NCI-H187 (cell line): ENCODE measurements around the gene PAM16.

Source experiments
- DNase-seq, 2 experiments: peaks; one replicate each; lab custom pipeline; 2025; lab: John Stamatoyannopoulos, UW

PAM16 gene

DNA sequence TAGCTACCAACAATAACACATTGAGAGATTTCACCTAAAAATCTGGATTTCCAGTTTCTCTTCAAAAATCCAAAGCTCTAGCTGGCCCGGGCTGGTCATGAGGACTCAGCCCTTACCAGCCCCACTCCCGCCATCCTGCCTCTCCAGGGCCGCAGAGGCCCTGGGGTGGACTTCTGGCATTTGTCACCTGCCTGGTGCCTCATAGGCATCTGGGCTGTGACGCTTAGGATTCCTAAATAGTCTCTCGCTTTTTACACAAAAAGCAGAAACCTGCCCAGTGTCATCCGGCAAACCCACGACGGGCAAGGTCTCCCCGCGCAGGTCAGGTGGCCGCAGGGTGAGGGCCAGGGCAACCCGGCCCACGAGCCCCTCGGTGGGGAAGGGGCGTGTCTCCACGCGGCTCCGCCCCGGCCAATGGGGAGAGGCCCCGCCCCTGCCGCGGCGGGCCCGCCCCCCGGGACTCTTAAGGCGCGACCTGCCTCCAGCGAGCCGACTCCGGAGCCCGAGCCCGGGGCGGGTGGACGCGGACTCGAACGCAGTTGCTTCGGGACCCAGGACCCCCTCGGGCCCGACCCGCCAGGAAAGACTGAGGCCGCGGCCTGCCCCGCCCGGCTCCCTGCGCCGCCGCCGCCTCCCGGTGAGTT lies 20.4 kb upstream of the PAM16 start, which contains the start of gene VASN:
VASN (plus strand) TSS at position 492 of the 644 bp plus-strand sequence. CDS start 9,030 bp downstream, outside the sequence.
- DNase-seq: no peak

DNA sequence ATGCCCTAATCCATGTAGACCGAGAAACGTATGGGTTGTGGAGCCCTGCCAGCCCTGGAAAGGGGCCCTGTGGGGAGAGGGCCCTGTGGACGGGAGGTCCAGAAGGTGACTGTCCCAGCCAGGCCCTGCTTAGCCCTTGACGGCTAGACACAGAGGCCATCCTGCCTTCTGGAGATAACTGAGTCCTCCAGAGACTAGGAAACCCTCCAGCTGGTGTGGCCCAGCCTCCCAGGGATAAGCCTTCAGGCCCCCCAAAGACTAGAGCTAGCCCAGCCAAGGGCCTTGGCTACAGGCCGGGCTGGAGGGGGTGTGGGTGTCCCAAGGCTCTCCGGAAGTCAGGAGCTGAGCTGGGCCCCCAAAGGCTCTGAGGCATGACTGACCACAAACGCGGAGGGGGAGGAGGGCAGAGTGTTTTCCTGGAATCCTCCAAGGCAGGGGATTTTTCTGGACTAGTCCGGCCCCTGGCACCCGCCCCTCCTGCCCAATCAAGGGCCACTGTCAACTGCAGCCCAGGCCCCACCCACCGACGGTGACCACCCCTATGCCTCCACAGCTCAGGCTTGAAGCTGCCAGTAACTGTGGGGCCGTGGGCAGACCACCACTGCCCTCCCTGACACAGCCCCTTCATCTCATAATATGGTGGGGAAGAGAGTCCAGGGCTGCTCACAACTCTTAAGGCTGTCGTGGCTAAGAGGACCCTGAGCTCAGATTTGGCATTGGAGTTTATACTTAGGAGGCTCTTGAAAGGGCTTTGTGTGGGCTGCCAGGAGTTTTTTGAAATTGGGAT lies 19.6 kb upstream of the PAM16 start:
- no peak for DNase-seq

DNA sequence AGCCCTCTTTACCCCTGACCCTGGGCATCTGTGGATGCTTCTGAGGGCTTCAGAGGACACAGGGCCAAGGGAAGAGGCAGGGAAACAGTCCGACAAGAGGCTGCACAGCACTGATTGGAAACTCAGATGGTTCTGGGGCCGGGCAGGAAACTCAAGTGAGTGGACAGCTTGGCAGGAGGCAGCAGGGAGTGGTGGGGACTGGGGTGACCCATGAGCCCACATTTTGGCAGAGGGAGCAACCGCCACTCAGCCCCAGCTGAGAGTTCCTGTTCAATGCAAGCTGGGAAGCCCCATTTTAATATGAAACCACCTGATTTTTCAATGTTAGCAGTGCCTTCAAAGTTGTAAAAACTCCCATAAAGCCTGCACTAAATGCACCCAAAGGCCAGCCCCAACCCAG lies 19.0 kb upstream of the PAM16 start:
- no peak for DNase-seq

DNA sequence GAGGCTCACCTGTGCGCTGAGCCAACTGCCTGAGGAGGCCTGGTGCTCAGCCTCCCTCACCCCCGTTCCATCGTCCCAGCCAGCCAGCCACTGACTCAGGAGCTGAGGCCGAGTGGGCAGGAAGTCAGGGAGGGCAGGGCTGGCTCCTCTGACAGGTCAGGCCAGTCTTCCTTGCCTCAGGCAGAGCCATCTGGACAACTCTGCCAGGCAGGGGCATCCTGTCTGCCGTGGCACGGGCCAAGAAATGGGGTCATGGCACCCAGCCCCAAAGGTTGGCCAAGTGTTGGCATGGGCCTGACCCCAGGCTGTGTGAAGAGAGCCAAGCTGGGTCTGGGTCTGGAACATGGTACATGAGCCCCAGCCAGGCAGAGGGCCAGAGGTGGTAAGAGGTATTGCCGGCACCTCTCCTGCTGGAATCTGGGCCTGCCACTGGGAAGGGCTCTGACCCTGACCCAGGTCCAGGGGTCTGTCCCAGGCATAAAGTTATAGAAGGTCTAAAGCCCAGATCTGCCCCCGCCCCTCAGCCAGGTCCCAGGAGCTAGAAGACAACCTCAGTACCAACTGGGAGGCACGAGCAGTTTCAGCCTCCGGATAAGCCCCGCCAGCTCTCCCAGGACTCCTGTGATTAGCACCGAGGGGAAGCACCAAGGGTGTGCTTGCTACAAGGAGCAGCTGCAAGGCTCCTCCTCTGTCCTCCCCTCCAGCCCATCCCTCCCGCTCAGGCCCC lies 18.0 kb upstream of the PAM16 start:
- no peak for DNase-seq

DNA sequence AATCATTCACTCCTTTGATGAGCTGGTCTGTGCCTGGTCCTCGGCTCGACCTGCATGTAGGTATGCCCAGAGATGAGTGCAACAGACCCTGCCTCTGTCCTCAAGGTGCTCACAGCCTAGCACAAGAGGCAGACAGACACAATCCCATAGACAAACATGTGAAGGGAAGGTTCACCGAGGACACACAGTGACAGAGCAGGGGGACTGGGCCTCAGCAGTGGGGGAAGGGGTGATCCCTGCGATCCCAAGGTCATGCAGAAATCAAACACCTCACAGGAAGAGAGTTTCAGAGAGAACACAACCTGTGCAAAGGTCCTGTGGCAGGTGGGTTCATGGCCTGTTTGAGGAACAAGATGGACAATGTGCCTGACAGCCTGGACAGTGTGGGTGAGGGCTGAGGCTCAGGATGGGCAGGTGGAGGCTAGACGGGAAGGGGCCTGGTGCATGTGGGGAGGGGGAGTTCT lies 16.3 kb upstream of the PAM16 start:
- no peak for DNase-seq

DNA sequence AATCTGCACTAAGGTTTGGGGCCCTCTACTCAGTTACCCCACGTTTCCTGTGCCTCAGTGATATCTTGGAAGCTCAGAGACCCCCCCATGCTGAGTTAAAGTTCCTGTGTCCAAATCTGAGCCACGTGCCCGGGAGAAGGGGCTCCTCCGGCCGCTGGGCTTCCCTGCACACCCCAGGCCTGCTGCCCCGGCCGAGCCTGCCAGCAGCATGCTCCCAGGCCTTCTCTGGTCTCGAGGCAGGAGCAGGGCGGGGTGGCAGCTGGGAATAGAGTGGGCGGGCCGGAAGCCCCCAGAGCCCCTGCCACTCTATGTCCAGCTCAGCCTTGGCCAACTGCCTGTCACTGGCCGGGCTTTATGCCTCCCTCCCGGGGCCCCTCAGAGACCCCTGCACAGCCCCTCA lies 14.9 kb upstream of the PAM16 start:
- DNase-seq: no peak

DNA sequence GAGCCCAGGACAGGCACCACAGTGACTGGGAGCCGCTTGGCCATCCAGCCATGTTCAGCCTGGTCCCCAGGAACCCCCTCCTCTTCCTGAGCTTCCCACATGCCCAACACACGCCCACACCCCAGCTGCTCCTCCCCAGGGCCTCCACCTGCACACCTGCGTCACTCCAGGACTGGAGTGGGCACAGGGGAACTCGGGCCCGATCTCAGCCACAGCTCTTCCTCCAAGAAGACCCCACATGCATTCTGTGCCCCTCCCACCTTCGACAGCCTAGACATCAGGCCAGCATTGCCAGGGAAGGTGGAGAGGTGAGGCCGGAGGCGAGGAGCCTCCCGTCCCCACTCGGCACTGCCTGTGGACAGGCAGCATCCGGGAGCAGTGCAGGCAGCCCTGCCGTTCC lies 14.5 kb upstream of the PAM16 start:
- no peak for DNase-seq

DNA sequence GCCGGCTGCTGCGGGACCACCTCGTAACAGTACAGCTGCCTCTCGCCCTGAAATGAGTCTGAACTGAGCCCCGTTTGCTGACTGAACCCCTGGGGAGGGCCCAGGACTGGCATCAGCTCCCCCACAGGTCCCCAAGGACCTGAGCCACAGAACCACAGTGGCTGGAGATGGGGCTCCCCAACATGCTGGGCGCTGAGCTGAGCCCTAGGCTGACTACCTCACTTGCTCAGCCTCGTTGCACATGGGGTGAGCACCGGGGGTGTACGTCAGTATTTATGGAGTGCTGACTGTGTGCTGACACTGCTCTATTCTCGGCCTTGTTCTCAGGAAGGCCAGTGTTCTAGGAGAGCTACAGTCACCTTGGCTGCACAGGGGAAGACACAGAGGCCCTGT lies 13.9 kb upstream of the PAM16 start:
- DNase-seq: no peak

DNA sequence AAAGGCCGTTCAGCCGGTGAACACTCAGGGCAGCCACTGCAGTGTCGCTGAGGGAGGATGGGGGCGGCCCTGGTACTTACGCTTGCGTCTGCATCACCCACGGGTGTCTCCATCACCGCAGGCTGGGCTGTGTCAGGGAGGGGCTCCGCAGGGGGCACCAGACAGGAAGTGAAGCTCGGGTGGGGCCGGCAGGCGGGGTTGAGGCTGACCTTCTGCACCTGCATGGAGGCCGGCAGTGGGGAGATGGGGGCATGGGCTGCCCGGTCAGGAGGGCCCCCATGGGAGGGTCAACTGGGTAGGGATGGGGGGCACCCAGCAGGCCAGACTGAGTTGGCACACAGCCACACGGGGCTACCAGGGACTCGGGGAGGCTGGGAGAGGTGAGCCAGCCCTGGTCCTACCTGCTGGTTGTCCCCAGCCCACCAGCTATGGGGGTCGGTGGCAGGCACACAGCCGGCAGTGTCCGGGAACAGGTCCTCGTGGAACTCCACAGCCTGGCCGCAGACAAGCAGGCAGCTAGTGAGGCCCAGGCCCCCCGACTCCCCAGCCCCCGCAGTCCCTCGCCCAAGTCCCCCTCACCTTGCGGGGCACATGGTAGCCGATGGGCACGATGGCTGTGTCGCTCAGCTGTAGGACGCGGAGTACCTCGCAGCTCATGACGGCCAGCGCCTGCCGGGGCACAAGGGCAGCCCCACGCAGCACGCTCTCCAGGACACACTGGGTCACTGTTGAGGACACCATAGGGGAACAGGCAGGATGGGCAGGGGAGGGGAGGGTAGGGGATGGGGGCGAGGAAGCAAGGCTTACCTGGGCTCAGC lies 13.3 kb upstream of the PAM16 start:
- no peak for DNase-seq

DNA sequence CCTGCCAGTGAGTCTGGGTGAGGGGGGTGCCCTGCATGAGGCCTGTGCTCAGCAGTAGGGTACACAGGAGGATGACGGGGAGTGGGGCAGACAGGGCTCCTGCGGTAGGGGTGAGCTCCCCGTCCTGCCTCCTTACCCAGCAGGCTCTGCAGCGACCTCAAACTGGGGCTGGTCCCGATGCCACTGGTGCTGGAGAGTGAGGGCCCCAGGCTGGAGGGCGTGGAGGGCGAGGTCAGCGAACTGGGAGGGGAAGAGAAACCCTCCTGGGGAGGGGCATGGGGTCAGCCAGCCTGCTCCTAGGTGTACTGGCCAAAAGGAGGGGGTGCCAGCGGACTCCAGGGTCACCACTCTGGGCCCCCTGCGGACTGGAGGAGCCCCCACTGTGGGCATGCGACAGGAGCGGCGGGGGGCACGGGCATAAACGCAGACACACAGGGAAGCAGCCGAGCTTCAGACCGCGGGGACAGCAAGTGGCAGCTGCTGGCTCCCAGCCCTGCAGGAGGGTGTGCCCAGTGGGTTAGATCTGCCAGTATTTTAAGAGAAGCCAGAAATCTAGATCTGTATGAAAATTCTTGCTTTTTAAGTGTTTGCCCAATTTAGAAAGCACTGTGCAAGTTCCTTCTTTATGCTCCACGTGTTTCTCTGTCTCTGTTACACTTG lies 11.5 kb upstream of the PAM16 start:
- DNase-seq: no peak

DNA sequence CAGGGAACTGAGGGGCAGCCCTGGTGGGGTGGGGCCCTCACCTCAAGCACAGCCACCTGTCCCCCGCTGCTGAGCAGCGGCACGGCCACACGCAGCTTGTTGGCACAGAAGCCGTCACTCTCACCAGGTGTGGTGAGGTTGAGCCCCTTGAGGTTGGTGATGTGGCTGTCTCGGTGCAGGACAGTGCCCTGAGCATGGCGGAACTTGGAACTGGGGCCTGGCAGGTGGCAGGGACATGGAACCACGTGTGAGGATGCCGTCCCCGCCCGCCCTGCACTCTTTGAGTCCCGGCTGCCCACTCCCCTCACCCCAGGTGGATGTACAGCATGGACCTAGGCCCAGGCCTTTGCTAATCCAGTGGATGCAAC lies 10.8 kb upstream of the PAM16 start:
- DNase-seq: no peak

DNA sequence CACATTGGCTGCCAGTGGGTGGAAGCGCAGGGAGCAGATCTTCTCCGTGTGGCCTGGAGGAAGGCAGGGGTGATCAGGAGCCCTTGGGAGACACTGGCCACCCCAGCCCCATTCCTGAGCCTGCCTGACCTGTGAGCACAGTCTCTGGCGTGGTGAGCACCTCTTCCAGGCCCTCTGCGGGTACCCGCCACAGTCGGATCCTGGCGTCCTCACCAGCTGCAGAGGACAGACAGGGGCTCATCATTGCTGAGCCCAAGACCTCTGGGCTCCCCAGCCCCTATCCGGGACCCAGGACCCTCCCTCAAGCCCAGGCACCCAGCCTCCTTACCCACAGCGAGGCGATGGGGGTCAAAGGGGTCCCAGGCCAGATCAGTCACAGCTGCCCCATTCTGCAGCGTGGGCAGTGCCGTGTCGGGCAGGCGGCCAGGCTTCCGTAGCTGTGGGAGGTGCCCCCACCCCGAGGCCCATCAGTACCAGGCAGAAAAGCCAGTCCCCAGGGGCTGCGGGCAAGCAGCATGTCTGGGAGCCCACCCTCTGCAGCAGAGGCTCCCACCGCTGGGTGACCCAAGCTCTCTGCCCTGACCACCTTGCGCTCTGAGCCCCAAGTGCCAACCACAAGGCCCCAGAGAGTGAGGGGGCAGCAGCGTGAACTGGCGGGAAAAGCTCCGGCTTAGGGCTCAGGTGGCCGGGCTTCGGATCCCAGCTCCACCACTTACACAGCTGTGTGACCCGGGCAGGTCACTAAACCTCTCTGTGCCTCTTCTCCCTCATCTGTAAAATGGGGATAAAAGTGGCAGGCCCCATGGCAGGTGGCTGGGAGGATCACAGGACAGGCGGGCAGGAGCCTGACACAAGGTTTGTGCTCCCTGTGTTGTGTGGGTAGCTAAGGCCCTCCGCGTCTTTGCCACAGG lies 10.2 kb upstream of the PAM16 start:
- DNase-seq: no peak

DNA sequence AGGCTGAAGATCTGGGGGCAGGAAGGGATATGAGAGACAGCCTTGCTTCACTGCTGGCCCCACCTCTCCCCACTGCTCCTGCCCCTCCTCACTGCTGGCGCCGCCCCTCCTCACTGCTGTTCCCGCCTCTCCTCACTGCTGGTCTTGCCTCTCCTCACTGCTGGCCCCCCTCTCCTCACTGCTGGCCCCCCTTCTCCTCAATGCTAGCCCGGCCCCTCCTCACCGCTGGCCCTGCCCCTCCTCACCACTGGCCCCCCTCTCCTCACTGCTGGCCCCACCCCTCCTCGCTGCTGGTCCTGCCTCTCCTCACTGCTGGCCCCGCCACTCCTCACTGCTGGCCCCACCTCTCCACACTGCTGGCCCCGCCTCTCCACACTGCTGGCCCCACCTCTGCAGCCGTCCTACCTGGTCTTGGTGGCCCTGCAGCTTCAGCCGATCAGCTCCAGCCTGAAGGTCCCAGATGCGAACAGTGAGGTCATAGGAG lies 9.5 kb upstream of the PAM16 start:
- no peak for DNase-seq

DNA sequence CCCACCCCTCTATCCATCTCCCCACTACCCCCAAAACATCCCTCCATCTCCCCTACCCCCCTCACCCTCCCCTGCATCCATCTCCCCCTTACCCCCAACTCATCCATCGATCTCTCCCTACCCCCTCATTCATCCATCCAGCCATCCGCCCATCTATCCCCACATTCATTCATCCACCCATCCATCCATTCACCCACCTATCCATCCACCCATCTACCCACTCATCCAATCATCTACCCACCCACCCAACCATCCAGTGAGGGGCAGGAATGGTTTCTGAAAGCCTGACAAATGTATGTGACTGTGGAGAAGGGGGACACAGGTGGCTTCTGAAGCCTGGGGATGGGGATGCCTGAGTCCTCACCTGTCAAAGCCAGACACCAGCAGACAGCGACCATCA lies 8.8 kb upstream of the PAM16 start:
- no peak for DNase-seq

DNA sequence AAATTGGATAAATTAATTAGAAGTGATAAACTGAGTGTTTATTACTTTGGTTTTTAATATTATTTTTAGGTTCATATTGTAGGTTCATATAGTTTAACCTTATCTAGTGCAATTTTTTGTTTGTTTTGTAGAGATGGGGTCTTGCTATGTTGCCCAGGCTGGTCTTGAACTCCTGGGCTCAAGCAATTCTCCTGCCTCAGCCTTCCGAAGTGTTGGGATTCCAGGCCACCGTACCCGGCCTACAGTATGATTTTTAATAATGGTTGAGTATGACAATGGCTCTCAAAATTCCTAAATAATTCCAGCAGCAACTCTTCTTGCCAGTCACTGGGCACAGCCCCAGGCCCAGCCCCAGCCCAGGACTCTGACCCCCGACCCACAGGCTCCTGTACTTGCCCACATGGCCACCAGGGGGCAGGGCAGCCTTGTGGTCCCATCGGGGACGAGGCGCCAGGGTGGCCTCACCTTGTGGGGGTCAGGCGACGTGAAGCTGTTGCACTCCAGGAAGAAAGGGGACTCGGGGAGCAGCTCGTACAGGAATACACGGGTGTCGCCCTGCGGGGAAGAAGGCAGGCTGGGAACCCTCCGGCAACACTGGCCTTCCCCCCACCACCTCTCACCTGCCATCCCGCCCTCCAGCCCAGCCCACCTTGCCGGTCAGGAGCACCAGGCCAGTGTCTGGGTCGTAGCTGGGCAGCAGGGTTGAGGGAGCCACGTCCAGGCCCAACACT lies 7.9 kb upstream of the PAM16 start:
- DNase-seq: no peak

DNA sequence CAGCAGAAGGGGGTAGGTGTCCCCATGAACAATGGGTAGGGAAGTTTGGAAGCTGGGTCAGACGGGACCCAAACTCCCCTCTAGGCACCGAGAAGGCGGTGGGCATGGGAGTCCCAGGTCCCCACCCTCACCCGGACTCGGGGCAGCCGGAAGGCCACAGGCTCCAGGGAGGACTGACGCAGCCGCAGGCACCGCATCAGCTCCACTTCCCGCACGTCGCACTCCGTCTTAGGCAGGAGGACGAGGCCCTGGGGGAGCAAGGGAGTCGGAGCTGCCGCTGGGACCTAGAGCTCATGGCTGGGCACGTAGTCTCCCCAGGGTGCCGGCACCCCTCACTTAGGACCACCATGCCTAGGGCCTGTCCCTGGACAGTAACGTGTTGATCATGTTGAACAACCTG lies 7.1 kb upstream of the PAM16 start:
- DNase-seq: no peak

DNA sequence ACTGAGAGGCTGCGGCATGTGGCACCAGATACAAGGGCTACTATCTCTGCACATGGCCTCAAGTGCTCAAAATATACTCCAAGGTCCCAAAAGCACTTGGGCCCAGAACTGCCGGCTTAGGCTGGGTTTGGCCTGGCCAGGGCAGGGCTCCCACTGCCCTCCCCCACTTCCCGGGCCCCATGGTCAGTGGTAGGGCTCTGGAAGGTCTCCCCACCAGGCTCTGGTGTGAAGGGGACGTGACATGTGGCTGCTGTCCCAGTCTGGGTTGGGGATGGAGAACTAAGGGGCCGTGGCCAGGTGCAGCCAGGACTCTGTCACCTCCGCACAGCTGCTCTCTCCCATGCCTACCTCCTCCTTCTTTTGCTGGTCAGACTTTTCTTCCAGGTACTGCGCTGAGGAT lies 5.7 kb upstream of the PAM16 start:
- no peak for DNase-seq

DNA sequence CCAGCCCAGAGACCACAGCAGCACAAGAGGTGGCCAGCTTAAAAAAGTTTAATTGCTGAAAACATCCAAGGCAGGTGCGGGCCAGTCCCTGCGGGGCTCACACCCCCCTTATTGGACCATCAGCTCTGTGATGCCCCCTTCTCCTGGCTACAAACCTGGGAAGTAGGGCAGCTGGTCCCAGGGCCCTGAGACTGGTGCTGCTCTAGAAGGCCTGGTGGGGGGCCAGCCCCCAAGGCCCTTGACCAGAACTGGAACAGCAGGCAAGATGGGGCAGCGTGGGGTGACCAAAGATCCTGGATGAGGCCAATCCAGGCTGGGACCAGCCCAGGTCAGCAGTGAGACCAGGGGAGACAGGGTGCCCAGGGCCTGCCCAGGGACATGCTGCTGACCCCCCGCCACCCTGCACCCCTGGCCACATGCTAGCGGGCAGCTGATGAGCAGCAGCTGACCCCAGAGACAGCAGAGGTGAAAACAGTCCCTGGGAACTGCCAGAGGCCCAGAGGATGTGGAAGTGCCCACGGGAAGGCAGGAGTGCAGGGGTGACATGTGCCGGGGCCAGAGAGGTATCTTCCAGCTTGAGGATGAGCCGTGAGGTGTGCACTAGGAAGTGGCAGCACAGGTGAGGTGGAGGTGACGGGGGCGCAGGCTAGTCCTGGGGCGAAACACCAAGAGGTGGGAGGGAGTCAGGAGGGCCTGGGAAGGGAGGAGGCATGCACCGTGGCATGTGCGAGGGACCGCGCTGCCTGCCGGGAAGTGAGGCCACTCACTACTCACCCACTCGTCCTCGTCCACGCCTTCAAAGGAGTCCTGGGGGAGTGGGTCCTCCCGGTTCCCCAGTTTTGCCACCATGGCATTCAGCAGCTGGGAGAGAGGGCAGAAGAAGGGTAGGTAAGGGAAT lies 3.6 kb upstream of the PAM16 start:
- no peak for DNase-seq

DNA sequence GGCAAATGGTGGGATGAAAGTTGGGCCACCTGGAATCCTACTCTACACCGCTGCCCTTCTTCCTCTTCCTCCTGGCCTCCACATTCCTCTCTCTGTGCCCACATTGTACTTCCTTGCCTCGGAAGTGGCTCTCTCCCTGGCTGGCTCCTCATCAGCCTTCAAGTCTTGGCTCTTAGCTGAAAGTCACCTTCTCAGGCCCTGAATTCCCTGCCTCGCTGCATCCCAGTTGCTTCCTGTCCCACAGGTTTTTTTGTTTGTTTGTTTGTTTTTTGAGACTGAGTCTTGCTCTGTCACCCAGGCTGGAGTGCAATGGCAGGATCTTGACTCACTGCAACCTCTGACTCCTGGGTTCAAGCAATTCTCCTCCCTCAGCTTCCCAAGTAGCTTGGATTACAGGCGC lies 2.6 kb upstream of the PAM16 start:
- DNase-seq: no peak
